ENCODE measurements around the gene ENDOV.

- TF ChIP-seq CTCF (IDR thresholded peaks at IDR 0.05; ENCODE audit: poor library complexity), result no peak
- TF ChIP-seq EZH2 (IDR thresholded peaks at IDR 0.05; ENCODE audit: borderline replicate concordance), result no peak
- no peak for TF ChIP-seq EZH2phosphoT487 (IDR thresholded peaks at IDR 0.05; ENCODE audit: low read depth, severe bottlenecking, unreplicated experiment)
These were observed 19.1 kb downstream of the ENDOV start for GRCh38 chr17:80433916-80434666.

Data from hepatocyte (in vitro differentiated cells).